SK-N-SH (cell line): ENCODE results near the gene ANAPC2. TPM values are rescaled to one million over a fixed set of nuclear protein-coding genes. Genes with fewer than 3 reads are reported as not detected.

Experiments used
- CTCF ChIA-PET: fragments of 300-600, 350-600 bp; formaldehyde crosslinking; extraction: SDS; loops from one replicate; lab custom pipeline; 2021; lab: Yijun Ruan, JAX
- POLR2A ChIA-PET: fragments of 350-600 bp; sonication (Branson Sonifier 250); formaldehyde crosslinking; extraction: SDS; loops from one replicate; lab custom pipeline; 2020; ENCODE audit warnings: antibody characterized with exemption, inconsistent platforms; lab: Yijun Ruan, JAX
- DNase-seq: peaks from one replicate; pipeline ENCODE4 v3.0.0; 2012
- H2AFZ ChIP-seq: fragments of 200-600 bp; sonication (generic); 2 replicates; pipeline ENCODE4 v1.8.1; 2016; ENCODE audit warnings: antibody characterized with exemption, mild to moderate bottlenecking, low read depth
- H3F3A ChIP-seq: fragments of 200-600 bp; sonication (generic); replicated peaks from 2 replicates; pipeline ENCODE3; 2016; ENCODE audit warnings: antibody characterized with exemption, mild to moderate bottlenecking; ENCODE audit not compliant: insufficient read depth
- H3K27ac ChIP-seq, 2 experiments: fragments of 200-500 bp in 1 of 2; fragments of 200-600 bp in 1 of 2; sonication (Bioruptor generic) in 1 of 2; sonication (generic), shearing (Covaris generic) in 1 of 2; 2 replicates each; pipeline versions ENCODE4 v1.5.1 to v1.6.1; 2014 to 2016; ENCODE audit warnings: low read depth in 2 of 2, inconsistent platforms in 1 of 2, low read length in 1 of 2, mild to moderate bottlenecking in 1 of 2, mixed read lengths in 1 of 2
- H3K27me3 ChIP-seq: fragments of 200-600 bp; sonication (generic), shearing (Covaris generic); 2 replicates; pipeline ENCODE4 v1.6.1; 2016; ENCODE audit warnings: mixed run types; ENCODE audit not compliant: insufficient read depth
- H3K36me3 ChIP-seq, 2 experiments: fragments of 200-500 bp in 1 of 2; fragments of 200-600 bp in 1 of 2; sonication (Bioruptor generic) in 1 of 2; sonication (generic) in 1 of 2; replicated peaks in 1 of 2; 2 replicates each; pipeline versions ENCODE3 to v1.5.1; 2014 to 2016; ENCODE audit warnings: low read length in 1 of 2, mild to moderate bottlenecking in 1 of 2; ENCODE audit not compliant: insufficient read depth in 2 of 2, control insufficient read depth in 1 of 2
- H3K4me1 ChIP-seq, 2 experiments: fragments of 200-500 bp in 1 of 2; fragments of 200-600 bp in 1 of 2; sonication (Bioruptor generic) in 1 of 2; sonication (generic), shearing (Covaris generic) in 1 of 2; 2 replicates each; pipeline versions ENCODE4 v1.5.1 to v1.6.1; 2014 to 2016; ENCODE audit warnings: low read depth in 1 of 2, low read length in 1 of 2, mixed run types in 1 of 2; ENCODE audit not compliant: insufficient read depth in 2 of 2, control insufficient read depth in 1 of 2
- H3K4me2 ChIP-seq: fragments of 200-600 bp; sonication (generic), shearing (Covaris generic); 2 replicates; pipeline ENCODE4 v1.6.1; 2017; ENCODE audit warnings: mixed run types
- H3K4me3 ChIP-seq, 2 experiments: fragments of 200-500 bp in 1 of 2; fragments of 200-600 bp in 1 of 2; sonication (Bioruptor generic) in 1 of 2; sonication (generic), shearing (Covaris generic) in 1 of 2; 2 replicates each; pipeline versions ENCODE4 v1.5.1 to v1.8.1; 2014 to 2016; ENCODE audit warnings: low read depth in 2 of 2, inconsistent platforms in 1 of 2, low read length in 1 of 2, mild to moderate bottlenecking in 1 of 2, mixed read lengths in 1 of 2, moderate library complexity in 1 of 2
- H3K79me2 ChIP-seq: fragments of 200-600 bp; sonication (generic); 2 replicates; pipeline ENCODE4 v1.8.1; 2017; ENCODE audit warnings: mild to moderate bottlenecking; ENCODE audit not compliant: insufficient read depth
- H3K9ac ChIP-seq: fragments of 200-600 bp; sonication (generic); 2 replicates; pipeline ENCODE4 v1.6.1; 2017; ENCODE audit warnings: mixed run types
- H3K9me2 ChIP-seq: fragments of 200-600 bp; sonication (generic); 2 replicates; pipeline ENCODE4 v1.6.1; 2017; ENCODE audit warnings: mixed run types
- H3K9me3 ChIP-seq: fragments of 200-600 bp; sonication (generic); 2 replicates; pipeline ENCODE4 v1.6.1; 2017; ENCODE audit warnings: mixed run types, mild to moderate bottlenecking, moderate library complexity
- H4K20me1 ChIP-seq: fragments of 200-600 bp; sonication (generic); 2 replicates; pipeline ENCODE4 v1.6.1; 2017; ENCODE audit warnings: mild to moderate bottlenecking, mixed run types; ENCODE audit not compliant: insufficient read depth
- CHD2 ChIP-seq: fragments of 150-350 bp; IDR thresholded peaks from 2 replicates; pipeline ENCODE4 v1.6.1; 2018; ENCODE audit warnings: low read length; ENCODE audit not compliant: partially characterized antibody
- CTCF ChIP-seq: fragments of 200-600 bp; sonication (generic); IDR thresholded peaks from 2 replicates; pipeline ENCODE4 v1.6.1; 2017; ENCODE audit warnings: antibody characterized with exemption, mild to moderate bottlenecking, moderate library complexity
- EP300 ChIP-seq, 2 experiments: IDR thresholded peaks; 2 replicates each; pipeline versions ENCODE4 v1.4.0 to v1.6.1; 2012; ENCODE audit warnings: borderline replicate concordance in 1 of 2, low read depth in 1 of 2, low read length in 1 of 2
- MXI1 ChIP-seq: IDR thresholded peaks from 2 replicates; pipeline ENCODE4 v1.6.1; 2012; ENCODE audit warnings: mild to moderate bottlenecking, low read depth, low read length, improper control_type of control experiment
- NRF1 ChIP-seq: IDR thresholded peaks from 2 replicates; pipeline ENCODE4 v1.6.1; 2012; ENCODE audit warnings: low read depth, mild to moderate bottlenecking, low read length
- POLR2AphosphoS5 ChIP-seq: IDR thresholded peaks from 2 replicates; pipeline ENCODE4 v1.6.1; 2012; ENCODE audit warnings: low read depth, low read length
- RAD21 ChIP-seq: IDR thresholded peaks from 2 replicates; pipeline ENCODE4 v1.6.1; 2012; ENCODE audit warnings: mild to moderate bottlenecking, low read length
- REST ChIP-seq: IDR thresholded peaks from 2 replicates; pipeline ENCODE4 v1.6.1; 2012; ENCODE audit warnings: mild to moderate bottlenecking, low read depth, low read length, moderate library complexity
- RXRA ChIP-seq: IDR thresholded peaks from 2 replicates; pipeline ENCODE4 v1.4.0; 2012; ENCODE audit warnings: low read depth, mild to moderate bottlenecking, borderline replicate concordance
- SIN3A ChIP-seq: IDR thresholded peaks from 2 replicates; pipeline ENCODE4 v1.6.1; 2012; ENCODE audit warnings: low read depth, mild to moderate bottlenecking, low read length, moderate library complexity, borderline replicate concordance
- SMC3 ChIP-seq: IDR thresholded peaks from 2 replicates; pipeline ENCODE4 v1.6.1; 2012; ENCODE audit warnings: low read depth, low read length, improper control_type of control experiment
- TCF12 ChIP-seq: IDR thresholded peaks from 2 replicates; pipeline ENCODE4 v1.4.0; 2012
- YY1 ChIP-seq: IDR thresholded peaks from 2 replicates; pipeline ENCODE4 v1.4.0; 2012; ENCODE audit warnings: low read depth, mild to moderate bottlenecking
- WGBS: methylation state at CpG from one replicate; pipeline ENCODE4 v1.1.6; 2017; ENCODE audit warnings: low lambda C conversion rate; 5-methylcytosine and 5-hydroxymethylcytosine counted together
- polyA plus RNA-seq, 3 experiments: library from polyadenylated mRNA; depleted of rRNA; stranded (reverse); fragments of >200 nt; gene quantifications; 2 replicates each; pipeline ENCODE4 v1.2.3, GENCODE V29; 2012

ANAPC2 gene
- polyA plus RNA-seq, 1 of the 3 experiments (the other 2 are of a cell fraction), result 35.1 TPM

GRCh38 chr9:137236936-137237421 is 48.6 kb upstream of the ANAPC2 start (continued):
- TF ChIP-seq REST, result no peak

- CTCF ChIA-PET, result interaction anchor here (0.6 to 4.5 kb wide), 61 partner anchors 12 to 426 kb away, joined by 3 to 95 read pairs (median 4); partner anchors contain the start of genes ANAPC2, CYSRT1, DPP7 and GRIN1
- H3K4me3 ChIP-seq, result peak overlapping the region in 1 of 2 experiments; percentile 44; a peak in 1 of 4 replicates
- H3K79me2 ChIP-seq, result peaks cover 27% of the 10 kb centered on the region
- TF ChIP-seq CTCF (peak; percentile 94), SIN3A (0 out of 2 replicates have a peak, but pooled peaks have one; percentile 51), NRF1 (peak; percentile 62), TCF12 (no peak), SMC3 (peak; percentile 72), CHD2 (peak; percentile 59), MXI1 (no peak), POLR2AphosphoS5 (peak; percentile 34; the same call in 1 of the 2 replicates), RAD21 (peak; percentile 70), RXRA (no peak), EP300 (IDR thresholded peaks at IDR 0.05; ENCODE audit: borderline replicate concordance in 1 of 2, low read depth in 1 of 2, low read length in 1 of 2) (no peak), YY1 (peak; percentile 64; the same call in 1 of the 2 replicates)
- H3K9me2 ChIP-seq, result no peaks in the 10 kb centered on the region
- POLR2A ChIA-PET, result interaction anchor here (0.7 to 1.3 kb wide), 7 partner anchors 18 to 187 kb away, joined by 3 to 4 read pairs (median 3); partner anchors contain the start of genes EXD3, NDOR1, NOXA1 and TMEM203
- H3K36me3 ChIP-seq, result no peaks in the 10 kb centered on the region
- H3K27ac ChIP-seq, result no peak overlapping the region
- no peaks in the 10 kb centered on the region for H3K27me3 ChIP-seq
- 61% methylated on average over 10 of the region's 31 CpGs for WGBS
- peaks cover 9% of the 10 kb centered on the region for H3F3A ChIP-seq
- H3K9ac ChIP-seq, result no peak overlapping the region
- H2AFZ ChIP-seq, result no peak overlapping the region
- H3K9me3 ChIP-seq, result no peaks in the 10 kb centered on the region
- no peaks in the 10 kb centered on the region for H4K20me1 ChIP-seq
- H3K4me1 ChIP-seq, result peaks cover 9 to 22% of the 10 kb centered on the region in 2 experiments; a peak in 2 of 4 replicates
- H3K4me2 ChIP-seq, result no peak overlapping the region
- DNase-seq, result peak; percentile 98
Measured at GRCh38 chr9:137236238-137236935, 48.0 kb upstream of the ANAPC2 start.
